T-helper 1 cell treated with Interleukin-12 subunit alpha and Interleukin-12 subunit beta and Interleukin-4 antibody, amounts not matched to agents 30 ng/mL and 1 ng/mL, for 36 hours (primary cell): ENCODE measurements around the gene TUSC2. TPM values are rescaled to one million over a fixed set of nuclear protein-coding genes. Genes with fewer than 3 reads are reported as not detected.

Source experiments
- intact Hi-C: fragments of 100-400 bp; cut with micrococcal nuclease; formaldehyde crosslinking; loops from one replicate; pipeline ENCODE4 v1.15.1; 2024
- total RNA-seq: library from RNA; stranded (reverse); gene quantifications from 2 replicates; pipeline ENCODE4 v1.2.3, GENCODE V29; 2022

TUSC2 gene
- total RNA-seq, 1 donor from 2014 or later = 23.1 TPM

DNA sequence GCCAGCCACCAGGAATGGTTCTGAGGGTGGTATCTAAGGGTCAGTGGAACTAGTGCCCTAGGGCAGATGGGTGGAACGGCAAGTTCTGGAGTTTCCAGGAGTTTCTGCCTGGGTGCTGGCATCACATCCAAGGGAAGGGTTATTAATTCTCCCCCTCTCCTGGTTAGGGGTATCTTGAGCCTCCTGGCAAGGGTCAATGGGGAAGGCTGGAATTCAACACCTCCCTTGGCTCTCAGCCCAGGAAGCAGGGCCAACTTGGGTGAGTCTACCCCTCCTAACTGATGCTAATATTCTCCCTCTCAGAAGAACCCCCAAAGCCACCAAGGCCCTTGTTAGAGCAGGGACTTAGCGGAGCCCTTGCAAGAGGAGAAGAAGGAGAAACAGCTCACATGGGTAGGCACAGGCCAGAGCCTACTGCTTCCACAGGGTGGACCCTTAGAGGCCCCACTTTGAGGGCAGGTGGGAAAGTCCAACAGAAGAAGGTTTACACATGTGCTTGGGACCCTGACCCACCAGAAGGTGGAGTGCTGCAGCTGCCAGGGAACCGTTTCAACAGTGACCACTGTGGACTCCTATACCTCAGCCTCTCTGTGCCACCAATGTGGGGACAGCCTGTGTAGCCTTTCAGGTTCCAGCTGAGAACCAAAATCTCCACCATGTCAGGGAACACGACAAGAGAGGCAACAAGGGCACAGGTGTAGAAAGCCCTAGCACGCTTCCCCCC is 28.0 kb upstream of the TUSC2 start:
- intact Hi-C loops = loop anchor here (5.0 to 10.0 kb wide), 2 partner anchors 119 to 1699 kb away; partner anchors contain the start of genes DUSP7 and GNAI2

DNA sequence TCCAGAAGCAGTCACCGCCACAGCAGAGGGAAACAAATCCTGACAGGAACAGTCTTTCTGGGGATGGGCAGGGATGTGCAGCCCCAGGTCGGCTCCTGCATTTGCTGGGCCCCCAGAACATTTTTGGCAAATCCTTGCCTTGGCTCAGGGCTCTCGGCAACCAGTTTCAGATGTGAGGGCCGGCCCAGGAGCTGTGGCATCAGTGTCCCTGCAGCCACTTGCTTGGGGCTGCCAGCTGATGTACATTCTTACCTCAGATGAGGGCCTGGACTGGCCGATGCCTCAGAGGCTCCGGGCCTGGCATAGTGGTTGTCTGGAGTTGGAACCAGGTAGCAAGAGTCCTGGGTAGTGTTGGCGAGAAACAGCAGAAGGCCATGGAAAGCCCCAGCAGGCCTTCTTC is 26.8 kb upstream of the TUSC2 start:
- intact Hi-C loops = loop anchor here (5.0 to 10.0 kb wide), 4 partner anchors 97 to 1700 kb away; partner anchors contain the start of genes DUSP7, GNAI2, PARP3 and RRP9

DNA sequence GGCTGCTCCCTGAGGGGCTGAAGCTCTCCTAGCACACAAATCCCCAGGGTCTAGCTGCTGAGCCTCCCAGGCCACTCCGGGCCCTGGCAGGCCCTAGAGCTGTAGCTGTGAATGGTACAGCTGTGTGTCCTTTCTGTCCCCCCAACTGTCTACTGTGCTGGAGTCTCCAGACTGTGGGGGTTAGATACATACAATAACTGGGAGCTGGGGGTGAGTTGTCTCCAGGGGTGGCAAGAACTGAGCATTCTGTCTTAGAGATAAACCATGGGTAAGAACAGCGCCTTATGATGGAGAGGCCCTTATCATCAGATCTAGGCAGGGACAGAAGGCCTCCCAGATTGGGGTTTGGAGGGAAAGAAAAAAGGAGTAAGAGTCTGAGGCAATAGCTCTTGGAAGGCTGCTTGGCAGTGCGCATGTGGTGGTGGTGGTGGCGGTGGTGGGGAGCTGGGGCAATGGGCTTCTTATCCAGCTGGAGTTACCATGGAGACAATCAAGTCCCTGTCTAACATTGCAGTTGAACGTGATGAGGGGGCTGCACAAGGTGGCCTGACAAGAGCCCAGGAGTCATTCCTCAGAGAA is 26.3 kb upstream of the TUSC2 start:
- intact Hi-C loops = loop anchor here (5.0 to 10.0 kb wide), 3 partner anchors 98 to 1701 kb away; partner anchors contain the start of genes DUSP7, PARP3 and RRP9

DNA sequence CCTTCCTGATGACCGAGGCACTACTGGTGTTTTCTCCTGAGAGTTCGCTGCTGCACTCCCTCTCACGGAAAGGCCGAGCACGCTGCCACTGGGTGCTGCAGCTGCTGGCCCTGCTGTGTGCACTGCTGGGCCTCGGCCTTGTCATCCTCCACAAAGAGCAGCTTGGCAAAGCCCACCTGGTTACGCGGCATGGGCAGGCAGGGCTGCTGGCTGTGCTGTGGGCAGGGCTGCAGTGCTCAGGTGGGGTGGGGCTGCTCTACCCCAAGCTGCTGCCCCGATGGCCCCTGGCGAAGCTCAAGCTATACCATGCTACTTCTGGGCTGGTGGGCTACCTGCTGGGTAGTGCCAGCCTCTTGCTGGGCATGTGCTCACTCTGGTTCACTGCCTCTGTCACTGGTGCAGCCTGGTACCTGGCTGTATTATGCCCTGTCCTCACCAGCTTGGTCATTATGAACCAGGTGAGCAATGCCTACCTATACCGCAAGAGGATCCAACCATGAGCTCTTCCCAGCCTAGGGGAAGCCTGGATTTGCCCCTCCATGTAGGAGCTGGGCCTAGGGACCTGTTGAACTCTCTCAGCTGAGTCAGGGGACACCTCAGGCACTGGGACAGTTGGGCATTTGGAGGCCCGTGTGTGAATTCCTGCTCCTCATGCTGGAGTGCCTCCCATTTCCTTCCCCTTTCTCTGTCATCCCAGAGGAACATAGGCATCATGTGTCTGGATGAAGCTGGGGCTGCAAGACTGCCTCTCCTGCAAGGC is 25.4 kb upstream of the TUSC2 start:
- intact Hi-C loops = loop anchor here (5.0 to 10.0 kb wide), 3 partner anchors 99 to 1701 kb away; partner anchors contain the start of genes DUSP7, PARP3 and RRP9

DNA sequence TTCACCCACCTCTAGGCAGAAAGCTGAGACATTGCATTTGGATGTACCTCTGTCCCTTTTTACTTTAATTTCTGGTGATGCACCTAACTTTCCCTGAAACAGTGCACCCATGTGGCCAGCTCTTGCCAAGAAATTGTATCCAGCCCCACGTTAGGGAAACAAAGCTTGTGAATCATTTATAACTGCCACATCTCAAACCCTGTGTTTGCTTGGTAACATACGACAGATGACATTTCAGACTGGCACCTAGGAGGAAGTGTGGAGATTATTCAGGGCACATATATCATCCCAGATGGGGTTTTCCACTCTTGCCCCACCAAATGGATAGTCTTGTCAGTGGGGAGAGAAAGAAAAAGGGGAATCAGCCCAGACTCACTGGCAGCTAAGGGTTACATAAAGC is 24.8 kb upstream of the TUSC2 start:
- intact Hi-C loops = loop anchor here (5.0 to 10.0 kb wide), 3 partner anchors 100 to 1702 kb away; partner anchors contain the start of genes DUSP7, PARP3 and RRP9

DNA sequence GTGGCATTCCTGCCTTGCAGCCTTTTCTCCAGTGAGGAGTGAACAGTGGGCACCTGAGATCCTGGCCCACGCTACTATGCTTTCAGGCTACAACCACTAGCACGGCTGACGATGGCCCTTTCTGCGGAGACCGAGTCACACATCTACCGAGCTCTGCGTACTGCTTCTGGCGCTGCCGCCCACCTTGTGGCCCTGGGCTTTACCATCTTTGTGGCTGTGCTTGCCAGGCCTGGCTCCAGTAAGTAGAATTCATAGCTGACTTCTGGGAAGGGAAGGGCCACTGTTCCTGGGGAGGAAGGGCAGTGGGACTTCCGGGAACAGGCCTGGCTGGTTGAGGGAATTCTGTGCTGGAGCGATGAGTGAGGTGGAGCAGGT is 23.3 kb upstream of the TUSC2 start:
- intact Hi-C loops = loop anchor here (1.0 to 10.0 kb wide), 9 partner anchors 8 to 1703 kb away; partner anchors contain the start of genes DUSP7, HEMK1, IFRD2 and MANF

DNA sequence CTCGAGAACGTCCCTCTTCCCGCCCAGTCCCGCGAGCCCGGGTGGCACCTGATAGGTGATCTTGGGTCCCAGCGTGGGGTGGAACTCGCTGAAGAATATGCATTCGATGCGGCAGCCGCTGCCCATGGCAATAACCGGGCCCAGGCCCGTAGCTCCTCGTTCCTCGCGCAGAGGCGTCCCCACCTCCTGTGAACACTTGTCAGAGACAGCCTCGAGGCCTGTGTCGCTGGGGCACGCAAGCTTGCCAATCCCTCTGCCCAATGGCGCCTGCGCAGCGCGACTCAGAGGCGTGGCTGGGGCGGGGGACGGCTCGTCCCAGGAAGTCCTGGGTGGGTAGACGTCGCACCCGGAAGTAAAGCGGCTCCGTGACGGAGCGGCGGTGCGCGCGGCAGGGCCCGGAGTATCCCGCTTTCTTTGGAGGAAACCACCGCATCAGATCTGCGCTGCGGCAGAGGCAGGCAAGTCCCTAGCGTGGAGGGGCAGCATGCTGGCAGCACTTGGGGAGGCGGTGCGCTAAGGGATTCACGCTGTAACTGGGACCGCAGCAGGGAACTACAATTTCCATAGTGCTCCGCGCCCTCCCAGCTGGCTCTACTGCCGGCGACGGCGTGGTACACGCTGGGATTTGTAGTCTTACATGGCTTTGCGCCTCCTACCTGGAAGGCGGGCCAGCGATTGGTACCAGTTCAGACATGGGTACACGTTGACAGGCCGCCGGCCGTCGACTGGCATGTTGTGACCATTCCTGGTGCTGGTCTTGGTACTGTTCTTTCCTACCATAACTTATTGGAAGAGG is 22.7 kb upstream of the TUSC2 start, which contains the start of the genes CYB561D2 and NPRL2:
TSS of gene CYB561D2 (plus strand) at position 336 of the 796 bp plus-strand sequence. CDS start 572 bp downstream, outside the sequence.
TSS of gene NPRL2 (minus strand) at position 249 of the 796 bp plus-strand sequence. CDS start at position 126, 123 bp downstream.
- intact Hi-C loops = loop anchor here (1.0 to 10.0 kb wide), 14 partner anchors 9 to 1704 kb away; partner anchors contain the start of genes DUSP7, HEMK1, HYAL3 and IFRD2

DNA sequence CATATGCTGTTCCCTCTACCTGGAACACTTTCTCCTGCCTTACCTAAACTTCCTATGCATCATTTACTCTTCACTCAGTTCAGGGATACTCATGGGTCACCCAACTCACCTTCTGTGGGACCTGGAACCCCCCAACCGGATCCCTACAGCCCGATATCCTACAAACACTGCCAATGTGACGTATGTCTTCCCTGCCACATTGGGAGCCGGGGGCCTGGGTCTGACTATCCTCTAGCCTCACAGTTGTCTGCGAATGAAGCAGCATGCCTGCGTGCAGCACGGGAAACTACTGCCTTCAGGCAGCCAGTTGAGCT is 22.1 kb upstream of the TUSC2 start:
- intact Hi-C loops = loop anchor here (1.0 to 10.0 kb wide), 11 partner anchors 9 to 1705 kb away; partner anchors contain the start of genes DUSP7, HEMK1, HYAL3 and MANF

DNA sequence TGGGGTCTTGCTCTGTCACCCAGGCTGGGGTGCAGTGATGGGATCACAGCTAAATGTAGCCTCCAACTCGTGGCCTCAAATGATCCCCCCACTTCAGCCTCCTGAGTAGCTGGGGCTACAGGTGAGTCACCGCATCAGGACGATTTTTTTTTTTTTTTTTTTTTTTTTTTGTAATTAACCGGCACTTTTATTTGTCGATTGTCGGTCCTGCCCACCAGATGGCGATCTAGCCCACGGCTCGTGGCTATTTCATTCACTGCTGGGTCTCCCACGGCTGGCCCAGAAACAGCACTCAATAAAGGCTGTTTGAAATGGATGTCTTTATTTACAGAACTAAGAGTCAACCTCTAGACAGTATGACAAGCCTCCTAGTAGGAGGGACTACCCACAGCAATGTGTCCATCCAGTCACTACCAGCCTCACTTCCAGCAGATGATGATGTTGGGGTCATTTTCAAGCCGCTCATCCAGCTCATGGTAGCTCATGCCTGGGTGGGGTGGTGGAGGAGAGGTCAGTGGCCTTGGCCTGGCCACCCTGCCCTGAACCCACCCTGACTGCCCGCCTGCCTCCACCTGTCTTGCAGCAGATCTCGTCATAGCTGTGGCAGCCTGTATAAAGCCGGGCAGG is 19.3 kb upstream of the TUSC2 start:
- intact Hi-C loops = loop anchor here (1.0 to 5.0 kb wide), 3 partner anchors 195 to 1340 kb away; no protein-coding TSS in a partner anchor

DNA sequence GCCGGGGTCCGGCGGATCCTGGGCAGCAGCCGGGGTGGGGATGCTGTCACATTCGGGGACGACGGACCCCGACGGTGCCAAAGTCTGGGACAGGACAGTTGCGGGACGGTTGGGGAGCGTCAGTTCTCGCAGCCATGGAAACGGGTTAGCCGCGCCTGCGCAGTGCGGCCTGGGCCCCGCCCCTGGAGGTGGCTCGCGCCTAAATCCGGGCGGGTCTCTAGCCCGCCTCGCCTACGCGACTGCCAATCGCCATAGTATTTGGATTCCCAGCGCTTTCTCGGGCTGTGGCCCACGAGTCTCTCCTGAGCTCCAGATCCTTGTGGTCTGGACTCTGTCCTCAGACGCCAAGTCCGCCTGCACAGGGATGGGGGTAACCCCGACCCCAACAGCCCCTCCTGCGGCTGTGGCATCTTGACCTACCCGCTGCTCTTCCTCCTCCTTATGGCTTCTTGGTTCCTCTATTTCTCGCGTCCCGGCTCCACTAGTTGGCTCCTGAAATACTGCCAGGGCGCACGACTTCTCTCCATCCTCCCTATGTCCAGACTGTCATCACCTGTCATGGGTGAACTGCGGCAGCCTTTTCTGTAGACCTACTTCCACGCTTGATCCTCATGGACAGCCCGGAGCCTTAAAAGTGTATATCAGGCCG is 17.7 kb upstream of the TUSC2 start, which contains the start of gene ZMYND10:
TSS of gene ZMYND10 (minus strand) at position 147 of the 649 bp plus-strand sequence. CDS start 153 bp downstream, outside the sequence.
- intact Hi-C loops = loop anchor here (2.0 to 5.0 kb wide), 2 partner anchors 13 to 1342 kb away; partner anchors contain the start of gene TMEM115

DNA sequence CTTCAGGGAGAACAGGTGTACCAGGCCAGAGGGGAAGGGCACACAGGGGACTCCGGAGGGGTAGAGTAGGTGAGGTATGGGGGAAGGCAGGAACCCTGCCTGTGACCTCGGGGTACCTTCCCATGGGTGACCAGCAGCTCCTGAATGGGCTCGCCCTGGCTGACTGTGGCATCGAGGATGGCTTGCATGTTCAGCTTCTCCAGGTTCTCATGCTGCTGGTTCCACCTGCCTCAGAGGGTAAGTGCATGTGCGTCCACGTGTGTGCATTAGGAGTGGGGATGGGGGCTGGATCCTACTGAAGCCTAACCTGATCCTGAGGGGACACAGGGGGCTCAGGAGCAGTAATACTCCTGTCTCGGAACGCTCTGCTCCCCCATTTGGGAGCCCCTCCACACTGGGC is 17.0 kb upstream of the TUSC2 start:
- intact Hi-C loops = loop anchor here (2.0 to 5.0 kb wide), 2 partner anchors 14 to 1342 kb away; partner anchors contain the start of gene TMEM115

DNA sequence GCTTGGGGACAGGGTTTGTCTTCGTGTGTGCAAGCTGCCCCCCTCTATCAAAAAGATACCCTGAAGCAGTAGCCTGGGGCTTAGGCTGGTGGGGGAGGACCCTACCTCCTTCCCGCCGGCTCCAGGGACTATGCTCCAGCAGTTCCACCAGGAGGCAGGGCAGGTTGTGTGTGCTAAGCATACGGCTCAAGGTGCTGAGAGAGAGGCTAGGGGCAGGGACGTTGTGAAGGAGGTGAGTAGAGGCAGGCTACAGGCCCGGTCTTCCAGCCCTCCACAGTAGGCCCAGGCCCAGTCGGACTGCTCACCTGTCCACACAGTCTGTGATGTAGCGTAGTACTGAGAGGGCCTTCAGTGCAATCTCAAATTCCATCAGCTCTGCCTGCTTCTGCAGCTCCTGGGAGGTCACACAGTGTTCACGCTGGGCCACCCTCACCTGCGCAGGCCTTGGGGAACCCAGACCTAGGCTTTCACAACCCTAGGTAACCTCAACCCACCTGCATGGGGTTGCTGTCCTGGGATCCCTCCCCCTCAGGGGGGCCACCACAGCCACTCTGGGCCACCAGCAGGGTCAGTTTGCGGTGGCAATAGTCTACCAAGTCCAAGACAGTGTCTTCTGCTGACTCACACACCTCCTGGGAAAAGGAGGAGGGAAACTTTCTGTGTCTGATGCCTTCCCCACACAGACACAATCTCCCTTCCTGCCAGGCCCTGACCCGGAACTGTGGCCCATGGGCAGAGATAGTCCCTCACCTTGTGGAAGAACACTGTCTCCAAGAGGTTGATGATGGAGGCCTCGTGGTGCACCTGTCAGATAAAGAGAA is 15.0 kb upstream of the TUSC2 start:
- intact Hi-C loops = no loop called here

DNA sequence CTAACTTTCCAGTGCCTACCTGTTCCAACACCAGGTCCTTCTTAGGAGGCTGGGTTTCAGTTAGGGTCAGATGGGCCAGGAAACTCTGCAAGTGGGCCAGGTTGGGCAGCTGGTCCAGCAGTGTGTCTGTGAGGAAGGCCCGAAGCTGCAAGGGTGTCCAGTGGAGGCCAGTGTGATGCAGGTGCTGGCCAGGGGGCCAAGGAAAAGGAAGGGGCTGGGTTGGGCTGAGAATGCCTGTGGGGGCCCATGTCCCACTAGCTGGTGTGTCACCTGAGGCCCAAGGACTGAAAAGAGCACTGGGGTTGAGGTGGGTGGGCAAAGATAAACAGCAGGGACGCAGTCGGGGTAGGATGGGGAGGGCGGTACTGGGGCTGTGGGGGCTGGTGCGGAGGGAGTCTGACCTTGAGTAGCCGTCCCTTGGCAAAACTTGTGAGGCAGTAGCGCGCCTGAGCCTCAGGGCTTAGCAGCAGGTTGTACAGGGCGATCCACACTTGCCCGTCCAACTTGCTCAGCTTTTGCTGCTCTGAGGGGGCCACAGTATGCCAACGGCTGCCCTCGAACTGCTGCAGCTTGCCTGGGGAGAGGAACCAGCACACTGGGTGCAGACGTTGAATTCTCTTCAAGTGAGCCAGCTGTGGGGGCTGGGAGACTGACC is 14.1 kb upstream of the TUSC2 start:
- intact Hi-C loops = loop anchor here (1.0 kb wide), 1 partner anchor 8 kb away; the partner anchor contains the start of genes CYB561D2 and NPRL2

DNA sequence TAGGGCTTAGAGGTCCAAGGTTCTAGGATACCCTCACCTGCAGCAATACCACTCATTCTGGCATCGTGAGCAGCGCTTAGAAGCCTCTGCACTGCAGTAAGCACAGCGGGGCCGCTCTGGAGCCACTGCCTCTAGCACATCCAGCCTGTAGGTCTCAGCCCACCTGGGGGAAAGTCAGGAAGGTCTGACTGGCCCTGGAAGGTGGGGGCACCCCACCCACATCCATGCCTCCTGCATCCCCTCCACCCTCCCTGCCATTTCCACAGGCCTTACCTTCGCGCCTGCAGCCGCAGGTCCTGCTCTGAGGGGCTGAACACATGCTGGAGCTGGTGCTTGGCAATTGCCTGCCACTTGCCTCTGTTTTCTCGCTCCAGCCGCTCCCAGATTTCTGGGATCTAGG is 13.5 kb upstream of the TUSC2 start:
- intact Hi-C loops = loop anchor here (1.0 kb wide), 1 partner anchor 9 kb away; the partner anchor contains the start of genes CYB561D2 and NPRL2

DNA sequence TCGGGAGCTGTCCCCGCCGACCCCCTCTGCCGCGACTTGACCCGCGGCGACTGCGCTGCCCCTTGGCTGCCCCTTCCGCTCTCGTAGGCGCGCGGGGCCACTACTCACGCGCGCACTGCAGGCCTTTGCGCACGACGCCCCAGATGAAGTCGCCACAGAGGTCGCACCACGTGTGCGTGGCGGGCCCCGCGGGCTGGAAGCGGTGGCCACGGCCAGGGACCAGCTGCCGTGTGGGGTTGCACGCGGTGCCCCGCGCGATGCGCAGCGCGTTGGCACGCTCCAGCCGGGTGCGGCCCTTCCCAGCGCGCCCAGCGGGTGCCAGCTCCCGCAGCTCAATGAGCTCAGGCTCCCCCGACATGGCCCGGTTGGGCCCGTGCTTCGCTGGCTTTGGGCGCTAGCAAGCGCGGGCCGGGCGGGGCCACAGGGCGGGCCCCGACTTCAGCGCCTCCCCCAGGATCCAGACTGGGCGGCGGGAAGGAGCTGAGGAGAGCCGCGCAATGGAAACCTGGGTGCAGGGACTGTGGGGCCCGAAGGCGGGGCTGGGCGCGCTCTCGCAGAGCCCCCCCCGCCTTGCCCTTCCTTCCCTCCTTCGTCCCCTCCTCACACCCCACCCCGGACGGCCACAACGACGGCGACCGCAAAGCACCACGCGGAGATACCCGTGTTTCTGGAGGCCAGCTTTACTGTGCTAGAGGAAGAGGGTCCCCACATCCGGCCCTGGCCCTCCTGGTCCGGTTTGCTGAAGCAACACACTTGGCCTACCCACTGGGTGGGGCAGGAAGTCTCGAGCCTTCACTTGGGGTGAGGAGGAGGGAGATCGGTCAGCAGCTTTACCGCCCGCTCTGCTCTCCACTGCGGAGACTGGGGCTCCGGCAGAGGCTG is 12.7 kb upstream of the TUSC2 start, which contains the start of gene RASSF1:
TSS of gene RASSF1 (minus strand) at position 389 of the 882 bp plus-strand sequence. CDS start at position 358, 31 bp downstream.
- intact Hi-C loops = loop anchor here (1.0 kb wide), 1 partner anchor 10 kb away; the partner anchor contains the start of genes CYB561D2 and NPRL2

DNA sequence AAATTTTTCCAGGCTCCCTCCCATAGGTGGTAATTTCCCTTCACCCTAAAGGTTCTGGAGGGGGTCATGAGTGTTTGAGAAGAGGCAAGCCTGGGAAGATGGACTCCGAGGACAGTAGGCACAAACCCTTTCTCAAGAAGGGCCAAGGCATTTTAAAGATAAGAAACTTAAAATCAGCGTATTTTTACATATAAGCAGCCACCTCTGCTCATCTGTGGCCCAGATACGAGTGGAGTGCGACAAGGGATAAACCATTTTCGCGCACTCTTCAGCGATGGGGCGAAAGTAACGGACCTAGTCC is 12.1 kb upstream of the TUSC2 start:
- intact Hi-C loops = no loop called here
